Raji (cell line): ENCODE results near the gene HPSE2.

ENCODE experiments used
- POLR2A ChIP-seq: IDR thresholded peaks from 2 replicates; pipeline ENCODE4 v1.6.1; 2011; ENCODE audit warnings: low read depth, low read length, control low read depth; ENCODE audit not compliant: insufficient read depth

HPSE2 gene

GRCh38 chr10:98917828-98918227 is 317.8 kb downstream of the HPSE2 start:
- TF ChIP-seq POLR2A = no peak

GRCh38 chr10:98916526-98917125 is 319.0 kb downstream of the HPSE2 start:
- TF ChIP-seq POLR2A = no peak

GRCh38 chr10:98915911-98916310 is 319.7 kb downstream of the HPSE2 start:
- no peak for TF ChIP-seq POLR2A

GRCh38 chr10:98910546-98910945 is 325.1 kb downstream of the HPSE2 start:
- no peak for TF ChIP-seq POLR2A

- TF ChIP-seq POLR2A = no peak
These were observed 325.6 kb downstream of the HPSE2 start for GRCh38 chr10:98910048-98910447.

- TF ChIP-seq POLR2A = no peak
These were observed 326.8 kb downstream of the HPSE2 start for GRCh38 chr10:98908868-98909267.

- TF ChIP-seq POLR2A = no peak
These were observed 334.1 kb downstream of the HPSE2 start for GRCh38 chr10:98901441-98902110.

GRCh38 chr10:98899018-98899417 is 336.6 kb downstream of the HPSE2 start:
- TF ChIP-seq POLR2A = no peak

- no peak for TF ChIP-seq POLR2A
These were observed 343.1 kb downstream of the HPSE2 start for GRCh38 chr10:98892523-98892922.

GRCh38 chr10:98886686-98887085 is 349.0 kb downstream of the HPSE2 start:
- TF ChIP-seq POLR2A = no peak

- TF ChIP-seq POLR2A = no peak
These were observed 350.3 kb downstream of the HPSE2 start for GRCh38 chr10:98885378-98885777.

- TF ChIP-seq POLR2A = no peak
These were observed 353.9 kb downstream of the HPSE2 start for GRCh38 chr10:98881789-98882188.

- no peak for TF ChIP-seq POLR2A
These were observed 354.7 kb downstream of the HPSE2 start for GRCh38 chr10:98880971-98881370.

- TF ChIP-seq POLR2A = no peak
These were observed 356.7 kb downstream of the HPSE2 start for GRCh38 chr10:98878921-98879320.

- no peak for TF ChIP-seq POLR2A
These were observed 357.2 kb downstream of the HPSE2 start for GRCh38 chr10:98878418-98878817.

- TF ChIP-seq POLR2A = no peak
These were observed 373.7 kb downstream of the HPSE2 start for GRCh38 chr10:98861962-98862361.

- no peak for TF ChIP-seq POLR2A
These were observed 377.1 kb downstream of the HPSE2 start for GRCh38 chr10:98858525-98858924.
